Astrocyte (in vitro differentiated cells and primary cell): ENCODE data around the gene NAV2. TPM values are rescaled to one million over a fixed set of nuclear protein-coding genes. Genes with fewer than 3 reads are reported as not detected.

Source experiments
- DNase-seq: peaks from one replicate; pipeline ENCODE4 v3.0.0-alpha.2; 2010; ENCODE audit warnings: low read depth
- FAIRE-seq: peaks from 2 replicates; lab custom pipeline; 2011; peaks lifted over from hg19 to GRCh38; lab: Jason Lieb, UNC
- H2AFZ ChIP-seq: 2 replicates; pipeline ENCODE4 v1.6.0; 2012; ENCODE audit warnings: low read depth, low read length, inconsistent platforms
- H3K27ac ChIP-seq: 2 replicates; pipeline ENCODE4 v1.5.1; 2011; ENCODE audit warnings: low read depth, low read length, inconsistent platforms
- H3K27me3 ChIP-seq: 2 replicates; pipeline ENCODE4 v1.6.0; 2011; ENCODE audit warnings: low read length, inconsistent platforms; ENCODE audit not compliant: insufficient read depth
- H3K36me3 ChIP-seq: 2 replicates; pipeline ENCODE4 v1.5.1; 2011; ENCODE audit warnings: low read length, inconsistent platforms; ENCODE audit not compliant: insufficient read depth
- H3K4me1 ChIP-seq: 2 replicates; pipeline ENCODE4 v1.5.1; 2011; ENCODE audit warnings: low read length, inconsistent platforms; ENCODE audit not compliant: insufficient read depth
- H3K4me2 ChIP-seq: 2 replicates; pipeline ENCODE4 v1.6.0; 2012; ENCODE audit warnings: low read length, inconsistent platforms
- H3K4me3 ChIP-seq: 2 replicates; pipeline ENCODE4 v1.5.1; 2011; ENCODE audit warnings: low read depth, mild to moderate bottlenecking, low read length, inconsistent platforms; ENCODE audit not compliant: insufficient read depth
- H3K79me2 ChIP-seq: 2 replicates; pipeline ENCODE4 v1.6.0; 2012; ENCODE audit warnings: mild to moderate bottlenecking, low read length, inconsistent platforms; ENCODE audit not compliant: insufficient read depth
- H3K9ac ChIP-seq: 2 replicates; pipeline ENCODE4 v1.6.0; 2012; ENCODE audit warnings: mild to moderate bottlenecking, low read length, inconsistent platforms
- H3K9me3 ChIP-seq: 2 replicates; pipeline ENCODE4 v1.5.1; 2012; ENCODE audit warnings: low read depth, mild to moderate bottlenecking, low read length, inconsistent platforms; ENCODE audit not compliant: insufficient read depth
- H4K20me1 ChIP-seq: 2 replicates; pipeline ENCODE4 v1.6.0; 2012; ENCODE audit warnings: low read length, inconsistent platforms; ENCODE audit not compliant: insufficient read depth
- H3K27ac Mint-ChIP-seq: one replicate; pipeline ENCODE4 v1.8.0; 2021; ENCODE audit warnings: mild to moderate bottlenecking, mixed read lengths; ENCODE audit not compliant: unreplicated experiment
- H3K27me3 Mint-ChIP-seq: one replicate; pipeline ENCODE4 v1.8.0; 2021; ENCODE audit warnings: low read depth, mixed read lengths; ENCODE audit not compliant: unreplicated experiment
- H3K36me3 Mint-ChIP-seq: one replicate; pipeline ENCODE4 v1.8.0; 2021; ENCODE audit warnings: low read depth, mixed read lengths; ENCODE audit not compliant: unreplicated experiment
- H3K4me1 Mint-ChIP-seq: one replicate; pipeline ENCODE4 v1.8.0; 2021; ENCODE audit warnings: low read depth, mixed read lengths; ENCODE audit not compliant: unreplicated experiment
- H3K4me3 Mint-ChIP-seq: one replicate; pipeline ENCODE4 v1.8.0; 2021; ENCODE audit warnings: mild to moderate bottlenecking, moderate library complexity, mixed read lengths; ENCODE audit not compliant: unreplicated experiment
- H3K9me3 Mint-ChIP-seq: one replicate; pipeline ENCODE4 v1.8.0; 2021; ENCODE audit warnings: mild to moderate bottlenecking, mixed read lengths; ENCODE audit not compliant: unreplicated experiment
- EZH2 ChIP-seq: IDR thresholded peaks from 2 replicates; pipeline ENCODE4 v1.6.1; 2012; ENCODE audit warnings: mild to moderate bottlenecking, low read length, inconsistent platforms; ENCODE audit not compliant: insufficient read depth
- total RNA-seq: library from RNA; stranded (reverse); gene quantifications from 2 replicates; pipeline ENCODE4 v1.2.1, GENCODE V29; 2021
- TF ChIP-seq, protein P1 (sequence below): IDR thresholded peaks from 2 replicates; pipeline ENCODE4 v1.5.1; 2011; ENCODE audit warnings: low read depth, mild to moderate bottlenecking, inconsistent platforms, low read length, moderate library complexity; ENCODE audit not compliant: insufficient read depth

Gene NAV2
- total RNA-seq, 1 donor from 2014 or later, result 20.6 TPM

- DNase-seq (no peak), FAIRE-seq (no peak)
- Mint-ChIP-seq H3K27ac (no peak overlapping the region), H3K36me3 (no peaks in the 10 kb centered on the region), H3K4me3 (no peak overlapping the region), H3K27me3 (peaks cover 3% of the 10 kb centered on the region), H3K4me1 (peaks cover 5% of the 10 kb centered on the region), H3K9me3 (no peaks in the 10 kb centered on the region)
- Histone ChIP-seq H3K4me2 (no peak overlapping the region), H3K79me2 (no peaks in the 10 kb centered on the region), H3K36me3 (no peaks in the 10 kb centered on the region), H3K9ac (no peak overlapping the region), H3K27me3 (no peaks in the 10 kb centered on the region), H3K9me3 (no peaks in the 10 kb centered on the region), H3K4me1 (no peaks in the 10 kb centered on the region), H3K27ac (no peak overlapping the region), H4K20me1 (peaks cover 56% of the 10 kb centered on the region), H3K4me3 (no peak overlapping the region), H2AFZ (no peak overlapping the region)
- no peak for TF ChIP-seq EZH2
- TF ChIP-seq, protein P1, sequence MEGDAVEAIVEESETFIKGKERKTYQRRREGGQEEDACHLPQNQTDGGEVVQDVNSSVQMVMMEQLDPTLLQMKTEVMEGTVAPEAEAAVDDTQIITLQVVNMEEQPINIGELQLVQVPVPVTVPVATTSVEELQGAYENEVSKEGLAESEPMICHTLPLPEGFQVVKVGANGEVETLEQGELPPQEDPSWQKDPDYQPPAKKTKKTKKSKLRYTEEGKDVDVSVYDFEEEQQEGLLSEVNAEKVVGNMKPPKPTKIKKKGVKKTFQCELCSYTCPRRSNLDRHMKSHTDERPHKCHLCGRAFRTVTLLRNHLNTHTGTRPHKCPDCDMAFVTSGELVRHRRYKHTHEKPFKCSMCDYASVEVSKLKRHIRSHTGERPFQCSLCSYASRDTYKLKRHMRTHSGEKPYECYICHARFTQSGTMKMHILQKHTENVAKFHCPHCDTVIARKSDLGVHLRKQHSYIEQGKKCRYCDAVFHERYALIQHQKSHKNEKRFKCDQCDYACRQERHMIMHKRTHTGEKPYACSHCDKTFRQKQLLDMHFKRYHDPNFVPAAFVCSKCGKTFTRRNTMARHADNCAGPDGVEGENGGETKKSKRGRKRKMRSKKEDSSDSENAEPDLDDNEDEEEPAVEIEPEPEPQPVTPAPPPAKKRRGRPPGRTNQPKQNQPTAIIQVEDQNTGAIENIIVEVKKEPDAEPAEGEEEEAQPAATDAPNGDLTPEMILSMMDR, result no peak
These were observed 92.7 kb downstream of the NAV2 start for GRCh38 chr11:19805376-19805775.

GRCh38 chr11:19805827-19806226, 93.2 kb downstream of the NAV2 start:
- Mint-ChIP-seq H3K36me3 (no peaks in the 10 kb centered on the region), H3K4me1 (peaks cover 5% of the 10 kb centered on the region), H3K27ac (no peak overlapping the region), H3K9me3 (no peaks in the 10 kb centered on the region), H3K4me3 (no peak overlapping the region), H3K27me3 (peaks cover 3% of the 10 kb centered on the region)
- H3K4me3 ChIP-seq, result no peak overlapping the region
- H3K36me3 ChIP-seq, result no peaks in the 10 kb centered on the region
- peak; percentile 34 for DNase-seq
- TF ChIP-seq, protein P1, result no peak
- no peak for TF ChIP-seq EZH2
- no peak for FAIRE-seq
- no peak overlapping the region for H2AFZ ChIP-seq
- H3K9me3 ChIP-seq, result no peaks in the 10 kb centered on the region
- H4K20me1 ChIP-seq, result peaks cover 52% of the 10 kb centered on the region
- no peak overlapping the region for H3K27ac ChIP-seq
- H3K4me2 ChIP-seq, result no peak overlapping the region
- no peaks in the 10 kb centered on the region for H3K79me2 ChIP-seq
- H3K9ac ChIP-seq, result no peak overlapping the region
- H3K4me1 ChIP-seq, result no peaks in the 10 kb centered on the region
- no peaks in the 10 kb centered on the region for H3K27me3 ChIP-seq

DNA sequence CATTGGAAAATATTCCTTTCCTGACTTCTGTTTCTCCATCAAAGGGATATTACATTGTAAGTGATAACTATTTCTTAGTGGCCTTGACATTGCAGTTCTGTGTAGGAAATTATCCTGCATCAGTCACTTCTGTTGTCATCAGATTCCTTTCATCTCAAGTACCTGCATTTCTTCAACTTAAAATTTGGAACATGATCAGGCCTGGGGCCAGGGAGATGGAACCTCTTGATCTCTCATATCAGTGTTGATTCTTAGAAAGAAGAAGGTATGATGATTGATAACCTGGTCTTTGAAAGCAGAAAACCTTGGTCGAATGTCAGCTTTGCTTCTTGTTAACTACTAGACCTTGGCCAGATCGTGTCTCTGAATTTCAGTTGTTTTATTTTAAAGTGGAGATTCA, 93.6 kb downstream of the NAV2 start:
- H3K27ac Mint-ChIP-seq, result no peak overlapping the region
- no peak overlapping the region for H3K4me3 Mint-ChIP-seq
- Histone ChIP-seq H3K9ac (no peak overlapping the region), H3K79me2 (no peaks in the 10 kb centered on the region), H4K20me1 (peaks cover 48% of the 10 kb centered on the region), H3K4me2 (no peak overlapping the region), H2AFZ (no peak overlapping the region), H3K9me3 (no peaks in the 10 kb centered on the region), H3K27ac (no peak overlapping the region), H3K27me3 (no peaks in the 10 kb centered on the region), H3K4me3 (no peak overlapping the region), H3K4me1 (no peaks in the 10 kb centered on the region), H3K36me3 (no peaks in the 10 kb centered on the region)
- peaks cover 4% of the 10 kb centered on the region for H3K4me1 Mint-ChIP-seq
- peaks cover 2% of the 10 kb centered on the region for H3K36me3 Mint-ChIP-seq
- DNase-seq (no peak), FAIRE-seq (no peak)
- H3K27me3 Mint-ChIP-seq, result peaks cover 5% of the 10 kb centered on the region
- H3K9me3 Mint-ChIP-seq, result no peaks in the 10 kb centered on the region
- no peak for TF ChIP-seq EZH2
- TF ChIP-seq, protein P1, result no peak
